ENCODE data around the gene HOXB7.

- TF ChIP-seq EP300 (IDR thresholded peaks at IDR 0.05) = no peak
- no peak for TF ChIP-seq POLR2A (IDR thresholded peaks at IDR 0.05)
- no peak for TF ChIP-seq CTCF (IDR thresholded peaks at IDR 0.05)
Measured at GRCh38 chr17:48587276-48588073, 23.3 kb downstream of the HOXB7 start.

Measured in sigmoid colon (tissue), 4 donors.